Measurements from ENCODE around the gene CFAP300. TPM values are rescaled to one million over a fixed set of nuclear protein-coding genes. Genes with fewer than 3 reads are reported as not detected.

The CFAP300 gene
- total RNA-seq, 1 donor from 2014 or later: 15.2 TPM

- no peaks in the 10 kb centered on the region for H3F3A ChIP-seq (ENCODE audit: low read depth)
- TF ChIP-seq CTCF (IDR thresholded peaks at IDR 0.05) (no peak), EZH2 (IDR thresholded peaks at IDR 0.05) (no peak), EZH2phosphoT487 (IDR thresholded peaks at IDR 0.05) (no peak)
- peaks cover 9% of the 10 kb centered on the region for H3K36me3 Mint-ChIP-seq
- no peaks in the 10 kb centered on the region for H4K20me1 ChIP-seq (ENCODE audit: low read depth)
- DNase-seq (ENCODE audit: low spot score): no peak
- H3K4me2 ChIP-seq: no peak overlapping the region
- H3K27ac ChIP-seq: no peak overlapping the region
- H3K4me1 ChIP-seq: no peaks in the 10 kb centered on the region
- no peaks in the 10 kb centered on the region for H3K79me2 ChIP-seq (ENCODE audit: low read depth)
- peaks cover 3% of the 10 kb centered on the region for H3K4me1 Mint-ChIP-seq
- peaks cover 15% of the 10 kb centered on the region for H3K9me3 ChIP-seq (ENCODE audit: low read depth)
- H3K9me3 Mint-ChIP-seq: peaks cover 33% of the 10 kb centered on the region
- H3K27me3 Mint-ChIP-seq (ENCODE audit: insufficient read depth, low read depth): peaks cover 3% of the 10 kb centered on the region
- no peak overlapping the region for H3K9ac ChIP-seq
- H3K4me3 ChIP-seq: no peak overlapping the region
- no peak overlapping the region for H2AFZ ChIP-seq (replicated peaks)
- no peak overlapping the region for H3K4me3 Mint-ChIP-seq
- H3K27me3 ChIP-seq: no peaks in the 10 kb centered on the region
- H3K36me3 ChIP-seq: no peaks in the 10 kb centered on the region
- H3K27ac Mint-ChIP-seq: no peak overlapping the region
These were observed 23.5 kb downstream of the CFAP300 start for GRCh38 chr11:102070766-102071165.

GRCh38 chr11:102071497-102072472, 24.5 kb downstream of the CFAP300 start:
- no peak overlapping the region for H3K9ac ChIP-seq
- H3K4me1 ChIP-seq: no peaks in the 10 kb centered on the region
- H4K20me1 ChIP-seq (ENCODE audit: low read depth): no peaks in the 10 kb centered on the region
- H3K36me3 ChIP-seq: no peaks in the 10 kb centered on the region
- peaks cover 3% of the 10 kb centered on the region for H3K4me1 Mint-ChIP-seq
- H3K79me2 ChIP-seq (ENCODE audit: low read depth): no peaks in the 10 kb centered on the region
- H3F3A ChIP-seq (ENCODE audit: low read depth): no peaks in the 10 kb centered on the region
- peaks cover 15% of the 10 kb centered on the region for H3K9me3 ChIP-seq (ENCODE audit: low read depth)
- H3K27ac Mint-ChIP-seq: no peak overlapping the region
- DNase-seq (ENCODE audit: low spot score): no peak
- H3K27me3 ChIP-seq: no peaks in the 10 kb centered on the region
- peaks cover 9% of the 10 kb centered on the region for H3K36me3 Mint-ChIP-seq
- no peak overlapping the region for H3K27ac ChIP-seq
- TF ChIP-seq EZH2 (IDR thresholded peaks at IDR 0.05) (no peak), EZH2phosphoT487 (IDR thresholded peaks at IDR 0.05) (no peak)
- no peak overlapping the region for H3K4me3 ChIP-seq
- peaks cover 3% of the 10 kb centered on the region for H3K27me3 Mint-ChIP-seq (ENCODE audit: insufficient read depth, low read depth)
- no peak overlapping the region for H3K4me3 Mint-ChIP-seq
- peaks cover 33% of the 10 kb centered on the region for H3K9me3 Mint-ChIP-seq
- H3K4me2 ChIP-seq: no peak overlapping the region
- H2AFZ ChIP-seq (replicated peaks): no peak overlapping the region

- Histone ChIP-seq H3K9ac (no peak overlapping the region), H3F3A (ENCODE audit: low read depth) (no peaks in the 10 kb centered on the region), H3K27me3 (no peaks in the 10 kb centered on the region), H3K27ac (no peak overlapping the region), H3K4me2 (no peak overlapping the region), H3K4me1 (no peaks in the 10 kb centered on the region), H3K4me3 (no peak overlapping the region), H3K36me3 (no peaks in the 10 kb centered on the region), H4K20me1 (ENCODE audit: low read depth) (no peaks in the 10 kb centered on the region), H3K79me2 (ENCODE audit: low read depth) (no peaks in the 10 kb centered on the region), H2AFZ (replicated peaks) (no peak overlapping the region), H3K9me3 (ENCODE audit: low read depth) (peaks cover 15% of the 10 kb centered on the region)
- TF ChIP-seq EZH2 (IDR thresholded peaks at IDR 0.05) (no peak), CTCF (IDR thresholded peaks at IDR 0.05) (no peak), EZH2phosphoT487 (IDR thresholded peaks at IDR 0.05) (no peak)
- H3K9me3 Mint-ChIP-seq: peaks cover 33% of the 10 kb centered on the region
- DNase-seq (ENCODE audit: low spot score): no peak
- peaks cover 3% of the 10 kb centered on the region for H3K27me3 Mint-ChIP-seq (ENCODE audit: insufficient read depth, low read depth)
- H3K4me3 Mint-ChIP-seq: no peak overlapping the region
- no peak overlapping the region for H3K27ac Mint-ChIP-seq
- peaks cover 3% of the 10 kb centered on the region for H3K4me1 Mint-ChIP-seq
- H3K36me3 Mint-ChIP-seq: peaks cover 9% of the 10 kb centered on the region
These were observed 26.0 kb downstream of the CFAP300 start for GRCh38 chr11:102073253-102073652.

GRCh38 chr11:102079625-102080024, 32.4 kb downstream of the CFAP300 start:
- Histone ChIP-seq H3K36me3 (no peaks in the 10 kb centered on the region), H3K4me3 (no peak overlapping the region), H3K4me2 (no peak overlapping the region), H2AFZ (replicated peaks) (no peak overlapping the region), H3K79me2 (ENCODE audit: low read depth) (no peaks in the 10 kb centered on the region), H4K20me1 (ENCODE audit: low read depth) (no peaks in the 10 kb centered on the region), H3K9ac (no peak overlapping the region), H3K4me1 (no peaks in the 10 kb centered on the region), H3K27ac (no peak overlapping the region), H3K27me3 (no peaks in the 10 kb centered on the region), H3F3A (ENCODE audit: low read depth) (no peaks in the 10 kb centered on the region), H3K9me3 (ENCODE audit: low read depth) (no peaks in the 10 kb centered on the region)
- TF ChIP-seq EZH2 (IDR thresholded peaks at IDR 0.05) (no peak), CTCF (IDR thresholded peaks at IDR 0.05) (no peak), EZH2phosphoT487 (IDR thresholded peaks at IDR 0.05) (no peak)
- no peak for DNase-seq (ENCODE audit: low spot score)
- Mint-ChIP-seq H3K36me3 (no peaks in the 10 kb centered on the region), H3K4me1 (no peaks in the 10 kb centered on the region), H3K9me3 (peaks cover under 1% of the 10 kb centered on the region), H3K27ac (no peak overlapping the region), H3K4me3 (no peak overlapping the region), H3K27me3 (ENCODE audit: insufficient read depth, low read depth) (no peaks in the 10 kb centered on the region)
